AG04450 (cell line): ENCODE results near the gene RIPPLY3. TPM values are rescaled to one million over a fixed set of nuclear protein-coding genes. Genes with fewer than 3 reads are reported as not detected.

Experiments
- polyA plus RNA-seq: library from polyadenylated mRNA; depleted of rRNA; stranded (reverse); fragments of >200 nt; gene quantifications from 2 replicates; pipeline ENCODE4 v1.2.3, GENCODE V29; 2011; rRNA removed
- small RNA-seq: library from RNA; depleted of rRNA; stranded (forward); fragments of <200 nt; gene quantifications from one replicate; pipeline ENCODE3, GENCODE V24; 2012; ENCODE audit warnings: low read depth; ENCODE audit not compliant: insufficient read length

The RIPPLY3 gene
- polyA plus RNA-seq, 1 experiment, result 0.04 TPM

Small RNA genes lying within 50 kb of the gene (small RNA-seq; reads per million reads assigned to genes)
- gene RF00019 (not detected), gene RNU6-696P (not detected)

Other genes with a start within 250 kb of the RIPPLY3 start
- gene HLCS, start 40.0 kb upstream of the RIPPLY3 start, polyA plus RNA-seq, result 19.5 and 22.3 TPM in 2 replicates
- gene PIGP, start 66.4 kb downstream of the RIPPLY3 start, polyA plus RNA-seq, result 21.1 and 29.8 TPM in 2 replicates
- 165 and 224 TPM in 2 replicates for gene TTC3, start 66.6 kb downstream of the RIPPLY3 start, polyA plus RNA-seq